ENCODE results near the gene ANO4. TPM values are rescaled to one million over a fixed set of nuclear protein-coding genes. Genes with fewer than 3 reads are reported as not detected.

The ANO4 gene
- total and polyA plus RNA-seq, 2 of the 8 experiments (the other 6 are each of a cell fraction or from before 2014, with no cell fraction given), result 1.1 to 3.4 TPM

- Histone ChIP-seq H2BK20ac (ENCODE audit: low read length) (no peak overlapping the region), H3K4ac (replicated peaks; ENCODE audit: insufficient read length, low read depth, low read length) (no peak overlapping the region), H3K9me3 (ENCODE audit: insufficient read depth in 2 of 2, low read depth in 1 of 2, low read length in 1 of 2) (no peaks in the 10 kb centered on the region), H3K14ac (ENCODE audit: insufficient read length) (no peak overlapping the region), H4K5ac (ENCODE audit: insufficient read length, low read depth, low read length) (no peak overlapping the region), H2BK15ac (ENCODE audit: low read length) (no peak overlapping the region), H3K79me2 (ENCODE audit: control insufficient read depth in 1 of 2, insufficient read depth in 2 of 2, low read length in 2 of 2) (no peaks in the 10 kb centered on the region), H3K36me3 (ENCODE audit: control insufficient read depth in 2 of 4, insufficient read depth in 4 of 4, low read length in 3 of 4) (no peaks in the 10 kb centered on the region), H3K18ac (ENCODE audit: extremely low read depth, low read length) (no peak overlapping the region), H3K23me2 (ENCODE audit: low read depth, low read length) (no peaks in the 10 kb centered on the region), H3K4me2 (ENCODE audit: insufficient read depth in 1 of 2, low read depth in 2 of 2, low read length in 2 of 2) (no peak overlapping the region), H3K79me1 (ENCODE audit: low read depth, low read length) (no peaks in the 10 kb centered on the region), H2BK120ac (replicated peaks; ENCODE audit: low read depth, low read length) (no peak overlapping the region), H2AFZ (ENCODE audit: low read length) (no peak overlapping the region), H3K56ac (replicated peaks; ENCODE audit: insufficient read length, low read depth, low read length) (no peak overlapping the region), H4K8ac (ENCODE audit: extremely low read depth, insufficient read depth, low read length) (no peak overlapping the region), H3K27me3 (replicated peaks in 1 of 4; ENCODE audit: control insufficient read depth in 3 of 4, extremely low read depth in 1 of 4, insufficient read depth in 3 of 4, low read length in 3 of 4) (no peaks in the 10 kb centered on the region; a peak in 1 of 7 replicates), H3K27ac (ENCODE audit: low read depth, low read length) (no peak overlapping the region), H4K91ac (replicated peaks; ENCODE audit: insufficient read length, low read length) (no peak overlapping the region), H3K4me1 (replicated peaks in 1 of 4; ENCODE audit: control insufficient read depth in 3 of 4, insufficient read depth in 4 of 4, low read length in 3 of 4) (no peaks in the 10 kb centered on the region; a peak in 1 of 7 replicates), H3K9ac (replicated peaks in 1 of 4; ENCODE audit: extremely low read depth in 1 of 4, low read depth in 3 of 4, low read length in 3 of 4) (no peak overlapping the region), H3K4me3 (ENCODE audit: extremely low read depth in 1 of 4, insufficient read depth in 2 of 4, low read depth in 3 of 4, low read length in 4 of 4) (no peak overlapping the region), H4K20me1 (replicated peaks in 1 of 2; ENCODE audit: control insufficient read depth in 1 of 2, insufficient read depth in 2 of 2, low read length in 2 of 2) (no peaks in the 10 kb centered on the region), H2BK5ac (ENCODE audit: low read depth, low read length) (no peak overlapping the region), H2AK5ac (ENCODE audit: low read depth, low read length) (no peak overlapping the region), H2BK12ac (ENCODE audit: low read depth, low read length) (no peak overlapping the region), H3K23ac (ENCODE audit: insufficient read length) (no peak overlapping the region)
- CTCF ChIA-PET (ENCODE audit: partially characterized antibody), result interaction anchor here (1.0 to 1.6 kb wide), 2 partner anchors 10 to 20 kb away, joined by 3 to 5 read pairs; no protein-coding TSS in a partner anchor
- DNase-seq (ENCODE audit: low read depth in 1 of 2, low spot score in 2 of 2) (no peak), FAIRE-seq (no peak)
- POLR2A ChIA-PET (ENCODE audit: partially characterized antibody), result no interaction called here
- 92% methylated on average over 2 of the region's 2 CpGs; no CpG with 5 or more reads in 1 of the 2 experiments for WGBS, 2 experiments (ENCODE audit: extremely low coverage in 1 of 2, insufficient coverage in 1 of 2, insufficient read length in 1 of 2, insufficient replicate concordance in 2 of 2, low coverage in 1 of 2, low lambda C conversion rate in 2 of 2, missing lambda C conversion rate in 1 of 2)
- TF ChIP-seq POU5F1 (IDR thresholded peaks at IDR 0.05; ENCODE audit: low read depth, low read length) (no peak), ATF3 (IDR thresholded peaks at IDR 0.05; ENCODE audit: insufficient read depth, low read depth, low read length) (no peak), HDAC6 (IDR thresholded peaks at IDR 0.05; ENCODE audit: low read depth, low read length) (no peak), JUN (IDR thresholded peaks at IDR 0.05; ENCODE audit: low read depth, low read length) (no peak), RBBP5 (IDR thresholded peaks at IDR 0.05; ENCODE audit: borderline replicate concordance, low read depth, low read length) (no peak), ZNF274 (IDR thresholded peaks at IDR 0.05; ENCODE audit: borderline replicate concordance, extremely low read depth, low read length) (no peak), RNF2 (IDR thresholded peaks at IDR 0.05; ENCODE audit: borderline replicate concordance, low read depth, low read length, missing control alignments, poor library complexity, severe bottlenecking) (no peak), USF2 (IDR thresholded peaks at IDR 0.05; ENCODE audit: low read length) (no peak)
Measured at GRCh38 chr12:100932571-100932970, 138.0 kb downstream of the ANO4 start.
